PC-9 (cell line): ENCODE data around the gene ARFGEF3. TPM values are rescaled to one million over a fixed set of nuclear protein-coding genes. Genes with fewer than 3 reads are reported as not detected.
A peak's percentile ranks its signal among the peaks of the same experiment; 100 is the strongest.

Experiments used
- BruUV-seq: library from RNA; stranded (reverse); fragments of 400-500 nt; replicated peaks from 2 replicates; lab custom pipeline; 2021; lab: Mats Ljungman, UMichigan
- CTCF ChIA-PET: fragments of 300-600 bp; sonication (Branson Sonifier 250); formaldehyde crosslinking; loops from one replicate; lab custom pipeline; 2022; ENCODE audit warnings: antibody characterized with exemption; lab: Charles Lee
- POLR2A ChIA-PET: fragments of 300-600 bp; sonication (Branson Sonifier 250); formaldehyde crosslinking; loops from one replicate; lab custom pipeline; 2022; ENCODE audit warnings: antibody characterized with exemption; ENCODE audit not compliant: unreplicated experiment; lab: Charles Lee
- DNase-seq, 2 experiments: peaks; one replicate each; pipeline versions ENCODE4 v3.0.0 to v3.0.0-alpha.2; 2015 to 2022; ENCODE audit warnings: mixed read lengths in 1 of 2
- H2AFZ ChIP-seq: fragments of 200-600 bp; sonication (generic); 2 replicates; pipeline ENCODE4 v1.8.1; 2017; ENCODE audit warnings: antibody characterized with exemption
- H3F3A ChIP-seq: fragments of 200-600 bp; sonication (generic); 2 replicates; pipeline ENCODE4 v1.8.1; 2017; ENCODE audit warnings: antibody characterized with exemption, mild to moderate bottlenecking, low read depth; ENCODE audit not compliant: insufficient read depth
- H3K27ac ChIP-seq: fragments of 200-600 bp; sonication (generic); 2 replicates; pipeline ENCODE4 v1.6.1; 2016; ENCODE audit warnings: mixed run types
- H3K27me3 ChIP-seq: fragments of 200-600 bp; sonication (generic); 2 replicates; pipeline ENCODE4 v1.6.1; 2016; ENCODE audit warnings: low read depth, mixed run types; ENCODE audit not compliant: insufficient read depth
- H3K36me3 ChIP-seq: fragments of 200-600 bp; sonication (generic); 2 replicates; pipeline ENCODE4 v1.6.1; 2016; ENCODE audit warnings: low read depth, mixed run types
- H3K4me1 ChIP-seq: fragments of 200-600 bp; sonication (generic); replicated peaks from 2 replicates; pipeline ENCODE4 v1.6.1; 2016; ENCODE audit warnings: mixed run types; ENCODE audit not compliant: insufficient read depth
- H3K4me2 ChIP-seq: fragments of 200-600 bp; sonication (generic); 2 replicates; pipeline ENCODE4 v1.6.1; 2017; ENCODE audit warnings: mixed run types
- H3K4me3 ChIP-seq: fragments of 200-600 bp; sonication (generic); 2 replicates; pipeline ENCODE4 v1.6.1; 2016; ENCODE audit warnings: mixed run types
- H3K79me2 ChIP-seq: fragments of 200-600 bp; sonication (generic); 2 replicates; pipeline ENCODE4 v1.6.1; 2017; ENCODE audit warnings: low read depth, mixed run types
- H3K9me2 ChIP-seq: fragments of 200-600 bp; sonication (generic); 2 replicates; pipeline ENCODE4 v1.8.1; 2017; ENCODE audit warnings: mild to moderate bottlenecking; ENCODE audit not compliant: insufficient read depth
- H3K9me3 ChIP-seq: fragments of 200-600 bp; sonication (generic); 2 replicates; pipeline ENCODE4 v1.8.1; 2016; ENCODE audit warnings: low read depth; ENCODE audit not compliant: insufficient read depth
- H4K20me1 ChIP-seq: fragments of 200-600 bp; sonication (generic); 2 replicates; pipeline ENCODE4 v1.8.1; 2017; ENCODE audit not compliant: insufficient read depth
- CTCF ChIP-seq: fragments of 200-600 bp; sonication (generic); conservative IDR thresholded peaks from 2 replicates; pipeline ENCODE4 v1.6.1; 2017; ENCODE audit warnings: mixed run types, antibody characterized with exemption, mild to moderate bottlenecking, moderate library complexity
- EZH2 ChIP-seq: fragments of 200-600 bp; sonication (generic); IDR thresholded peaks from 2 replicates; pipeline ENCODE4 v1.8.0; 2017; ENCODE audit warnings: antibody characterized with exemption, low read depth
- intact Hi-C: fragments of 100-400 bp; cut with micrococcal nuclease; formaldehyde crosslinking; loops from one replicate; pipeline ENCODE4 v1.10.0; 2022; ENCODE audit not compliant: unreplicated experiment
- total RNA-seq: library from RNA; stranded (reverse); gene quantifications from 2 replicates; pipeline ENCODE4 v1.2.3, GENCODE V29; 2021

The ARFGEF3 gene
- total RNA-seq, 1 experiment from 2014 or later = 9.9 TPM

- Histone ChIP-seq H4K20me1 (no peaks in the 10 kb centered on the region), H3K4me2 (no peak overlapping the region), H3K79me2 (no peaks in the 10 kb centered on the region), H3K4me1 (no peaks in the 10 kb centered on the region), H3F3A (no peaks in the 10 kb centered on the region), H3K9me3 (no peaks in the 10 kb centered on the region), H3K27me3 (no peaks in the 10 kb centered on the region), H3K36me3 (no peaks in the 10 kb centered on the region), H2AFZ (no peak overlapping the region), H3K9me2 (peaks cover 3% of the 10 kb centered on the region; the same call in 1 of the 2 replicates), H3K4me3 (no peak overlapping the region), H3K27ac (no peak overlapping the region)
- no TSS peak for BruUV-seq
- ChIA-PET POLR2A (interaction anchor here (0.6 kb wide), 1 partner anchor 63 kb away, joined by 3 read pairs; no protein-coding TSS in a partner anchor), CTCF (no interaction called here)
- TF ChIP-seq CTCF = no peak
- TF ChIP-seq EZH2 = no peak
- intact Hi-C loops = no loop called here
- no peak for DNase-seq
Observed at GRCh38 chr6:138124096-138124495, 37.6 kb upstream of the ARFGEF3 start.

GRCh38 chr6:138128096-138128495 is 33.6 kb upstream of the ARFGEF3 start:
- Histone ChIP-seq H3K4me1 (no peaks in the 10 kb centered on the region), H3K27me3 (no peaks in the 10 kb centered on the region), H3K9me3 (no peaks in the 10 kb centered on the region), H4K20me1 (no peaks in the 10 kb centered on the region), H3K4me2 (no peak overlapping the region), H3K27ac (no peak overlapping the region), H3K79me2 (no peaks in the 10 kb centered on the region), H3K9me2 (no peaks in the 10 kb centered on the region), H2AFZ (no peak overlapping the region), H3K36me3 (no peaks in the 10 kb centered on the region), H3K4me3 (no peak overlapping the region), H3F3A (no peaks in the 10 kb centered on the region)
- ChIA-PET POLR2A (no interaction called here), CTCF (no interaction called here)
- TF ChIP-seq CTCF = no peak
- BruUV-seq = no TSS peak
- intact Hi-C loops = no loop called here
- peak in 1 of 2 experiments; percentile 19 for DNase-seq

- no peak overlapping the region for H2AFZ ChIP-seq
- CTCF ChIA-PET = no interaction called here
- H4K20me1 ChIP-seq = no peaks in the 10 kb centered on the region
- TF ChIP-seq EZH2 = no peak
- TF ChIP-seq CTCF = no peak
- H3K4me1 ChIP-seq = no peaks in the 10 kb centered on the region
- no peaks in the 10 kb centered on the region for H3F3A ChIP-seq
- no peaks in the 10 kb centered on the region for H3K79me2 ChIP-seq
- H3K9me2 ChIP-seq = no peaks in the 10 kb centered on the region
- no TSS peak for BruUV-seq
- no peaks in the 10 kb centered on the region for H3K27me3 ChIP-seq
- no peak overlapping the region for H3K27ac ChIP-seq
- intact Hi-C loops = no loop called here
- H3K36me3 ChIP-seq = no peaks in the 10 kb centered on the region
- H3K4me3 ChIP-seq = no peak overlapping the region
- DNase-seq = peak in 1 of 2 experiments; percentile 31
- H3K4me2 ChIP-seq = no peak overlapping the region
- H3K9me3 ChIP-seq = no peaks in the 10 kb centered on the region
- POLR2A ChIA-PET = no interaction called here
Observed at GRCh38 chr6:138129190-138129589, 32.5 kb upstream of the ARFGEF3 start.
